WTC11 (cell line): ENCODE measurements around the gene GLRB. TPM values are rescaled to one million over a fixed set of nuclear protein-coding genes. Genes with fewer than 3 reads are reported as not detected.

Source experiments
- ATAC-seq: fragments of 200-7000 bp; cut with Tn5 transposase; 2 replicates; pipeline ENCODE4 v1.10.0; 2021; ENCODE audit warnings: mild to moderate bottlenecking, moderate library complexity
- CTCF ChIA-PET: fragments of 300-600 bp; sonication (Branson Sonifier 250); formaldehyde crosslinking; loops from one replicate; lab custom pipeline; 2021; ENCODE audit warnings: antibody characterized with exemption; lab: Charles Lee
- POLR2A ChIA-PET: fragments of 350-600 bp; sonication (Branson Sonifier 250); formaldehyde crosslinking; loops from one replicate; lab custom pipeline; 2021; ENCODE audit warnings: antibody characterized with exemption; lab: Charles Lee
- DNase-seq: peaks from one replicate; pipeline ENCODE4 v3.0.0; 2021; ENCODE audit warnings: low spot score
- H3K27ac Mint-ChIP-seq: 2 replicates; pipeline ENCODE4 v1.8.0; 2021; ENCODE audit warnings: mixed read lengths
- H3K27me3 Mint-ChIP-seq: 2 replicates; pipeline ENCODE4 v1.8.0; 2021; ENCODE audit warnings: low read depth, mild to moderate bottlenecking, moderate library complexity, mixed read lengths
- H3K36me3 Mint-ChIP-seq: 2 replicates; pipeline ENCODE4 v1.8.0; 2021; ENCODE audit warnings: mixed read lengths
- H3K4me1 Mint-ChIP-seq: 2 replicates; pipeline ENCODE4 v1.8.0; 2022; ENCODE audit warnings: mixed read lengths
- H3K4me3 Mint-ChIP-seq: 2 replicates; pipeline ENCODE4 v1.8.0; 2021; ENCODE audit warnings: mild to moderate bottlenecking, moderate library complexity, mixed read lengths
- H3K9me3 Mint-ChIP-seq: 2 replicates; pipeline ENCODE4 v1.8.0; 2021; ENCODE audit warnings: mixed read lengths
- FOXJ3 ChIP-seq: sonication (generic); formaldehyde crosslinking; IDR thresholded peaks from 2 replicates; pipeline ENCODE4 v1.9.0; 2021; ENCODE audit warnings: missing genetic modification reagents, mild to moderate bottlenecking, borderline replicate concordance
- SOX15 ChIP-seq: fragments of 250-450 bp; sonication (Bioruptor Pico); IDR thresholded peaks from 2 replicates; pipeline ENCODE4 v1.9.0; 2021; ENCODE audit warnings: mild to moderate bottlenecking
- ZNF121 ChIP-seq: sonication (generic); formaldehyde crosslinking; IDR thresholded peaks from 2 replicates; pipeline ENCODE4 v1.8.0; 2023; ENCODE audit warnings: missing genetic modification reagents
- total RNA-seq: library from RNA; stranded (reverse); gene quantifications from 3 replicates; pipeline ENCODE4 v1.2.3, GENCODE V29; 2021
- TF ChIP-seq, protein P1 (sequence below): sonication (generic); formaldehyde crosslinking; IDR thresholded peaks from 2 replicates; pipeline ENCODE4 v1.8.1; 2022; ENCODE audit warnings: mild to moderate bottlenecking, moderate library complexity, missing genetic modification reagents

The GLRB gene
- total RNA-seq, 1 experiment from 2014 or later: 0.31 TPM

DNA sequence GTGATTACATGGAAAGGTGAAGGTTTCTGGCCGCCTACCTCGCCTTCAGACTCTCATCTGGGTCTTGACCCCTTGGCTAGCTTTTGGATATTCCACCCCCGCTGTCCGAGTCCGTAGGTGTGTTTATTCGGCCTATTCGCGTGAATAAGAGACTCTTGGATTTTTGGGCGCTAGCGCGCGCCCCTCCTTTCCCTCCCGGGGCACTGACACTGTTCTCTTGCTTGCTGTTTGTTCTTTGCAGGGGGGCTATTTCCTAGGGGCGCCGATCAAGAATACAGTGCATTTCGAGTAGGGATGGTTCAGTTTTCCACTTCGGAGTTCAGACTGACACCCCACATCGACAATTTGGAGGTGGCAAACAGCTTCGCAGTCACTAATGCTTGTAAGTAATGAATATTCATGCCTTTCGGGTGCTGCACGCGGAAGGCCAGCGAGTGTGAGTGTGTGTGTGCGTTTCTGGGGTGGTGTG, 145.5 kb downstream of the GLRB start:
- Mint-ChIP-seq H3K27me3 (peaks cover 69% of the 10 kb centered on the region), H3K4me1 (peaks cover 22% of the 10 kb centered on the region)
- no peak for ATAC-seq

More for the DNA sequence above, 145.5 kb downstream of the GLRB start:
- POLR2A ChIA-PET: no interaction called here
- peak overlapping the region; percentile 76 for H3K4me3 Mint-ChIP-seq
- CTCF ChIA-PET: interaction anchor here (0.6 to 2.1 kb wide), 4 partner anchors 17 to 293 kb away, joined by 3 to 9 read pairs (median 4); no protein-coding TSS in a partner anchor
- H3K36me3 Mint-ChIP-seq: no peaks in the 10 kb centered on the region
- no peak for TF ChIP-seq FOXJ3 (CRISPR knock-in tag)
- TF ChIP-seq, protein P1, sequence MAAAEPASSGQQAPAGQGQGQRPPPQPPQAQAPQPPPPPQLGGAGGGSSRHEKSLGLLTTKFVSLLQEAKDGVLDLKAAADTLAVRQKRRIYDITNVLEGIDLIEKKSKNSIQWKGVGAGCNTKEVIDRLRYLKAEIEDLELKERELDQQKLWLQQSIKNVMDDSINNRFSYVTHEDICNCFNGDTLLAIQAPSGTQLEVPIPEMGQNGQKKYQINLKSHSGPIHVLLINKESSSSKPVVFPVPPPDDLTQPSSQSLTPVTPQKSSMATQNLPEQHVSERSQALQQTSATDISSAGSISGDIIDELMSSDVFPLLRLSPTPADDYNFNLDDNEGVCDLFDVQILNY (CRISPR knock-in tag): no peak
- TF ChIP-seq ZNF121 (CRISPR knock-in tag): no peak
- TF ChIP-seq SOX15 (CRISPR knock-in tag): no peak
- H3K9me3 Mint-ChIP-seq: no peaks in the 10 kb centered on the region
- DNase-seq: no peak
- H3K27ac Mint-ChIP-seq: no peak overlapping the region

Other genes starting within 250 kb of the GLRB start
- gene PDGFC, start 104.4 kb upstream of the GLRB start, total RNA-seq: 3.1 to 5.3 TPM (median 3.5 TPM) in 3 replicates
- not detected in 3 replicates for gene GRIA2, start 144.6 kb downstream of the GLRB start, total RNA-seq